HCT116 (cell line): ENCODE data around the gene MEPCE.

Experiments
- CTCF ChIP-seq, 3 experiments: fragments of 200-600 bp in 1 of 3; sonication (generic) in 1 of 3; IDR thresholded peaks in 2 of 3; conservative IDR thresholded peaks in 1 of 3; 2 replicates each; pipeline ENCODE4 v1.5.1; 2012 to 2017; ENCODE audit warnings: low read depth in 2 of 3, low read length in 2 of 3, antibody characterized with exemption in 1 of 3, borderline replicate concordance in 1 of 3, control low read depth in 1 of 3, mild to moderate bottlenecking in 1 of 3, mixed read lengths in 1 of 3, mixed run types in 1 of 3, moderate library complexity in 1 of 3; ENCODE audit not compliant: insufficient read depth in 1 of 3
- EZH2 ChIP-seq: fragments of 200-600 bp; sonication (generic); IDR thresholded peaks from 2 replicates; pipeline ENCODE4 v1.6.1; 2017; ENCODE audit warnings: antibody characterized with exemption, mixed run types
- FOSL1 ChIP-seq: IDR thresholded peaks from 2 replicates; pipeline ENCODE4 v1.6.1; 2012; ENCODE audit warnings: low read depth
- POLR2AphosphoS5 ChIP-seq: IDR thresholded peaks from 2 replicates; pipeline ENCODE4 v1.6.1; 2011; ENCODE audit warnings: mild to moderate bottlenecking, low read depth, low read length, moderate library complexity
- RAD21 ChIP-seq: IDR thresholded peaks from 2 replicates; pipeline ENCODE4 v1.6.1; 2012; ENCODE audit warnings: low read depth, mild to moderate bottlenecking

GRCh38 chr7:100390286-100391009, 39.2 kb upstream of the MEPCE start:
- TF ChIP-seq EZH2 (no peak), RAD21 (no peak), CTCF (IDR thresholded peaks at IDR 0.05 in 2 of 3, conservative IDR thresholded peaks at IDR 0.05 in 1 of 3; ENCODE audit: borderline replicate concordance in 1 of 3, insufficient read depth in 1 of 3, low read depth in 2 of 3, low read length in 2 of 3) (no peak), FOSL1 (no peak), POLR2AphosphoS5 (no peak)
